Mesendoderm (in vitro differentiated cells): ENCODE data around the gene GEMIN4.

ENCODE experiments used
- DNase-seq: peaks from one replicate; pipeline ENCODE4 v3.0.0; 2013
- H2AK5ac ChIP-seq: 2 replicates; pipeline ENCODE4 v1.6.1; 2013; ENCODE audit warnings: low read length, inconsistent platforms
- H2BK120ac ChIP-seq: 2 replicates; pipeline ENCODE4 v1.6.1; 2013; ENCODE audit warnings: low read depth, mild to moderate bottlenecking, low read length, moderate library complexity, mixed read lengths
- H2BK15ac ChIP-seq: replicated peaks from 2 replicates; pipeline ENCODE4 v1.6.1; 2013; ENCODE audit warnings: low read depth, mild to moderate bottlenecking, moderate library complexity
- H2BK5ac ChIP-seq: 2 replicates; pipeline ENCODE4 v1.6.1; 2013; ENCODE audit warnings: low read length, inconsistent platforms
- H3K18ac ChIP-seq: 2 replicates; pipeline ENCODE4 v1.6.1; 2013; ENCODE audit warnings: mild to moderate bottlenecking, low read length, mixed read lengths
- H3K23ac ChIP-seq: one replicate; pipeline ENCODE4 v1.6.1; 2013; ENCODE audit warnings: low read length
- H3K27ac ChIP-seq: 2 replicates; pipeline ENCODE4 v1.5.1; 2013; ENCODE audit warnings: low read depth, mild to moderate bottlenecking, inconsistent platforms, low read length, moderate library complexity
- H3K27me3 ChIP-seq: 2 replicates; pipeline ENCODE4 v1.6.1; 2013; ENCODE audit warnings: low read length, control low read depth, mild to moderate bottlenecking, inconsistent platforms; ENCODE audit not compliant: insufficient read depth, poor library complexity
- H3K36me3 ChIP-seq: 2 replicates; pipeline ENCODE4 v1.6.1; 2013; ENCODE audit warnings: low read length, inconsistent platforms; ENCODE audit not compliant: control insufficient read depth, insufficient read depth
- H3K4ac ChIP-seq: one replicate; pipeline ENCODE4 v1.6.1; 2013; ENCODE audit warnings: low read depth, mild to moderate bottlenecking, low read length, moderate library complexity
- H3K4me1 ChIP-seq: 2 replicates; pipeline ENCODE4 v1.6.1; 2013; ENCODE audit warnings: low read depth, low read length, inconsistent platforms; ENCODE audit not compliant: control insufficient read depth
- H3K4me2 ChIP-seq: 2 replicates; pipeline ENCODE4 v1.6.1; 2013; ENCODE audit warnings: low read length
- H3K4me3 ChIP-seq: 2 replicates; pipeline ENCODE4 v1.5.1; 2013; ENCODE audit warnings: mild to moderate bottlenecking, low read length
- H3K56ac ChIP-seq: one replicate; pipeline ENCODE4 v1.6.1; 2013; ENCODE audit warnings: low read length
- H3K79me1 ChIP-seq: 2 replicates; pipeline ENCODE4 v1.6.1; 2013; ENCODE audit warnings: low read length, inconsistent platforms
- H3K79me2 ChIP-seq: 2 replicates; pipeline ENCODE4 v1.6.1; 2013; ENCODE audit warnings: mild to moderate bottlenecking, low read length; ENCODE audit not compliant: control insufficient read depth, insufficient read depth
- H3K9ac ChIP-seq: 2 replicates; pipeline ENCODE4 v1.6.1; 2013; ENCODE audit warnings: low read length, inconsistent platforms
- H4K5ac ChIP-seq: one replicate; pipeline ENCODE4 v1.6.1; 2013; ENCODE audit warnings: low read length
- H4K8ac ChIP-seq: one replicate; pipeline ENCODE4 v1.6.1; 2013; ENCODE audit warnings: low read depth, mild to moderate bottlenecking, control low read depth, low read length, moderate library complexity
- WGBS: extraction: QIAGEN DNeasy Blood & Tissue Kit; methylation state at CpG from one replicate; pipeline ENCODE4 v1.1.7; 2013; ENCODE audit warnings: low lambda C conversion rate, missing lambda C conversion rate; ENCODE audit not compliant: insufficient coverage; ENCODE audit errors: extremely low coverage; 5-methylcytosine and 5-hydroxymethylcytosine counted together

The GEMIN4 gene

GRCh38 chr17:745406-745805 is 6.7 kb downstream of the GEMIN4 start:
- no peak overlapping the region for H3K23ac ChIP-seq
- H4K5ac ChIP-seq = no peak overlapping the region
- no peak overlapping the region for H2AK5ac ChIP-seq
- no peaks in the 10 kb centered on the region for H3K27me3 ChIP-seq
- WGBS = no CpG with 5 or more reads among the region's 11 CpGs
- no peak overlapping the region for H2BK5ac ChIP-seq
- no peak overlapping the region for H3K27ac ChIP-seq
- H2BK15ac ChIP-seq = no peak overlapping the region
- H3K4ac ChIP-seq = no peak overlapping the region
- peaks cover 22% of the 10 kb centered on the region for H3K36me3 ChIP-seq
- no peak overlapping the region for H3K4me2 ChIP-seq
- H3K56ac ChIP-seq = no peak overlapping the region
- no peak overlapping the region for H4K8ac ChIP-seq
- DNase-seq = no peak
- no peak overlapping the region for H3K4me3 ChIP-seq
- H3K79me1 ChIP-seq = peaks cover 23% of the 10 kb centered on the region
- no peak overlapping the region for H2BK120ac ChIP-seq
- peaks cover 17% of the 10 kb centered on the region for H3K79me2 ChIP-seq
- H3K18ac ChIP-seq = no peak overlapping the region
- H3K4me1 ChIP-seq = no peaks in the 10 kb centered on the region
- no peak overlapping the region for H3K9ac ChIP-seq

GRCh38 chr17:744937-745336 is 7.1 kb downstream of the GEMIN4 start:
- no peak overlapping the region for H3K18ac ChIP-seq
- no peak overlapping the region for H3K4me3 ChIP-seq
- no peaks in the 10 kb centered on the region for H3K4me1 ChIP-seq
- H3K4ac ChIP-seq = no peak overlapping the region
- H2AK5ac ChIP-seq = no peak overlapping the region
- H3K4me2 ChIP-seq = no peak overlapping the region
- no peak overlapping the region for H3K27ac ChIP-seq
- H3K9ac ChIP-seq = no peak overlapping the region
- H3K79me1 ChIP-seq = peaks cover 20% of the 10 kb centered on the region
- no peak overlapping the region for H3K56ac ChIP-seq
- no peak overlapping the region for H4K8ac ChIP-seq
- H3K36me3 ChIP-seq = peaks cover 24% of the 10 kb centered on the region
- no peak overlapping the region for H2BK5ac ChIP-seq
- DNase-seq = no peak
- no CpG with 5 or more reads among the region's 9 CpGs for WGBS
- H4K5ac ChIP-seq = no peak overlapping the region
- no peak overlapping the region for H2BK120ac ChIP-seq
- H2BK15ac ChIP-seq = no peak overlapping the region
- no peak overlapping the region for H3K23ac ChIP-seq
- H3K79me2 ChIP-seq = peaks cover 12% of the 10 kb centered on the region
- H3K27me3 ChIP-seq = no peaks in the 10 kb centered on the region

- Histone ChIP-seq H3K4ac (no peak overlapping the region), H3K56ac (no peak overlapping the region), H2BK5ac (no peak overlapping the region), H3K4me2 (no peak overlapping the region), H3K79me1 (peaks cover 17% of the 10 kb centered on the region), H3K4me3 (no peak overlapping the region), H2BK15ac (no peak overlapping the region), H3K9ac (no peak overlapping the region), H2AK5ac (no peak overlapping the region), H3K79me2 (peaks cover 3% of the 10 kb centered on the region), H3K27ac (no peak overlapping the region), H3K36me3 (peaks cover 24% of the 10 kb centered on the region), H2BK120ac (no peak overlapping the region), H4K5ac (no peak overlapping the region), H3K4me1 (no peaks in the 10 kb centered on the region), H3K27me3 (no peaks in the 10 kb centered on the region), H3K18ac (no peak overlapping the region), H4K8ac (no peak overlapping the region), H3K23ac (no peak overlapping the region)
- DNase-seq = no peak
- no CpG with 5 or more reads among the region's 4 CpGs for WGBS
These were observed 8.9 kb downstream of the GEMIN4 start for GRCh38 chr17:743139-743538.

- Histone ChIP-seq H4K5ac (no peak overlapping the region), H3K27ac (no peak overlapping the region), H2BK15ac (no peak overlapping the region), H2BK5ac (no peak overlapping the region), H3K4me2 (no peak overlapping the region), H4K8ac (no peak overlapping the region), H3K23ac (no peak overlapping the region), H2AK5ac (no peak overlapping the region), H3K79me2 (peaks cover under 1% of the 10 kb centered on the region), H3K4me1 (no peaks in the 10 kb centered on the region), H3K18ac (no peak overlapping the region), H3K36me3 (peaks cover 21% of the 10 kb centered on the region), H3K9ac (no peak overlapping the region), H3K4ac (no peak overlapping the region), H2BK120ac (no peak overlapping the region), H3K27me3 (no peaks in the 10 kb centered on the region), H3K4me3 (no peak overlapping the region), H3K79me1 (peaks cover 17% of the 10 kb centered on the region), H3K56ac (no peak overlapping the region)
- no peak for DNase-seq
- no CpG with 5 or more reads among the region's 11 CpGs for WGBS
These were observed 9.8 kb downstream of the GEMIN4 start for GRCh38 chr17:742147-742793.

GRCh38 chr17:740240-741017 is 11.6 kb downstream of the GEMIN4 start:
- Histone ChIP-seq H2BK15ac (no peak overlapping the region), H4K5ac (no peak overlapping the region), H3K4me2 (no peak overlapping the region), H3K56ac (no peak overlapping the region), H2BK120ac (no peak overlapping the region), H3K23ac (no peak overlapping the region), H4K8ac (no peak overlapping the region), H3K4me1 (no peaks in the 10 kb centered on the region), H3K27me3 (no peaks in the 10 kb centered on the region), H3K4me3 (no peak overlapping the region), H3K79me2 (no peaks in the 10 kb centered on the region), H3K79me1 (peaks cover 9% of the 10 kb centered on the region), H3K9ac (no peak overlapping the region), H2BK5ac (no peak overlapping the region), H3K27ac (no peak overlapping the region), H3K18ac (no peak overlapping the region), H2AK5ac (no peak overlapping the region), H3K36me3 (peaks cover 13% of the 10 kb centered on the region), H3K4ac (no peak overlapping the region)
- no peak for DNase-seq
- WGBS = no CpG with 5 or more reads among the region's 18 CpGs
